Adrenal gland (tissue), 12 donors: ENCODE results near the gene ZNF609. TPM values are rescaled to one million over a fixed set of nuclear protein-coding genes. Genes with fewer than 3 reads are reported as not detected.

Source experiments
- DNase-seq, 7 donors: peaks; one replicate each; pipeline ENCODE4 v3.0.0-alpha.2; 2019 to 2020
- H3K27ac ChIP-seq, 5 donors: fragments of 200-600 bp; sonication (generic) in 4 of 5; 1 replicate in 3 of 5; 2 replicates in 2 of 5; pipeline versions ENCODE4 v1.5.1 to v1.8.0; 2016 to 2020; ENCODE audit warnings: mild to moderate bottlenecking in 1 of 5
- H3K27me3 ChIP-seq: fragments of 200-600 bp; 2 replicates; pipeline ENCODE4 v1.8.0; 2021
- H3K36me3 ChIP-seq, 2 donors: fragments of 200-600 bp; replicated peaks in 1 of 2; 1 replicate in 1 of 2; 2 replicates in 1 of 2; pipeline versions ENCODE4 v1.5.1 to v1.8.0; 2018 to 2022
- H3K4me1 ChIP-seq, 2 donors: fragments of 200-600 bp; replicated peaks in 1 of 2; 1 replicate in 1 of 2; 2 replicates in 1 of 2; pipeline versions ENCODE4 v1.5.1 to v1.8.0; 2018 to 2021
- H3K4me3 ChIP-seq, 4 donors: fragments of 200-600 bp; sonication (generic) in 3 of 4; one replicate each; pipeline ENCODE4 v1.5.1; 2016 to 2018
- H3K9me3 ChIP-seq, 3 donors: fragments of 200-600 bp; sonication (generic) in 1 of 3; replicated peaks in 1 of 3; 1 replicate in 2 of 3; 2 replicates in 1 of 3; pipeline versions ENCODE4 v1.5.1 to v1.8.0; 2016 to 2021
- POLR2A ChIP-seq, 2 donors: fragments of 450-650 bp; IDR thresholded peaks; one replicate each; pipeline ENCODE4 v1.6.1; 2017; ENCODE audit warnings: antibody characterized with exemption in 2 of 2, mild to moderate bottlenecking in 2 of 2, moderate library complexity in 1 of 2
- WGBS, 4 donors: extraction: QIAGEN DNeasy Blood & Tissue Kit in 2 of 4; methylation state at CpG; one replicate each; pipeline versions ENCODE4 v1.1.5 to v1.1.7; 2013 to 2017; 5-methylcytosine and 5-hydroxymethylcytosine counted together
- intact Hi-C, 2 donors: fragments of 100-400 bp; cut with DNase I; formaldehyde crosslinking; loops; one replicate each; pipeline versions ENCODE4 v1.14.1 to v1.15.0; 2022 to 2023
- polyA plus RNA-seq, 3 donors: library from polyadenylated mRNA; stranded (reverse); fragments of 200-250 nt in 2 of 3; fragments of 350-450 nt in 1 of 3; fragmentation: Illumina TruSeq in 1 of 3; extraction: RNeasy Lipid Tissue Mini Kit (QIAGEN cat#74804) in 1 of 3; gene quantifications; one replicate each; pipeline ENCODE4 v1.2.3, GENCODE V29; 2013 to 2014
- total RNA-seq, 9 donors: library from RNA; depleted of rRNA in 4 of 9; stranded (reverse); fragments of >200 nt in 4 of 9; fragments of 120-200 nt in 1 of 9; fragmentation: NEBNext Ultra II Directional in 1 of 9; extraction: Animal tissue kit (Norgen Biotek cat#: 25700) in 1 of 9; gene quantifications; one replicate each; pipeline versions ENCODE4 v1.1.0 to v1.2.4, GENCODE V29; 2013 to 2023
- TF ChIP-seq, protein P1 (sequence below), 6 experiments: fragments of 450-650 bp in 4 of 6; fragments of 200-600 bp in 2 of 6; sonication (generic) in 1 of 6; IDR thresholded peaks; 1 replicate in 5 of 6; 2 replicates in 1 of 6; pipeline versions ENCODE4 v1.5.1 to v1.8.0; 2016 to 2021; ENCODE audit warnings: antibody characterized with exemption in 6 of 6, mild to moderate bottlenecking in 2 of 6, moderate library complexity in 1 of 6
- donor health status: healthy with polysubstance abuse.
- donor health status: Bipolar disorder and iron deficiency.
- donor health status: DM: yes; HTN: yes; CAD: no.
- donor health status: DM: no; HTN: no; CAD: no.
- donor health status: DM: no; HTN: no; CAD: no.
- donor health status: DM: yes; HTN: yes; CAD: no.

ZNF609 gene
- total and polyA plus RNA-seq, 12 donors = 4.4 to 35.5 (median 25.4) TPM

DNA sequence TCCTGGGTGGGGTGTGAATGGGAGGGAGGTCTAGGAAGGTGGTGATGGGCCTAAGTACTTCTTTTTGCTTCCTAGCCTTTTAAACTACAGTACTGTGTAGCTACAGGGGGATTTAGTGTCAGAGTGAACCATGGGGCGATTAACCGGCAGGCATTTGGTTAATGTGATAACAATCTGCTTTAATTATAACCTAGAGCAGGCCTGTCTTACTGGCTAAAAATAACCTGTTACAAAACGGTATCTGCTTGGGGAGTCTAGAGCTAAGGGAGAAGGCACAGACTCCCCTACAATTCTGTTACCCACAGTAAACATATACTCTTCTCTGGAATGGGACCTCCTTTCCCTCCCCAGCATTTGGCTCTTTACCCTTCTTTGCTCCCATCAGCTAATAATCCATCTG is 229.6 kb downstream of the ZNF609 start:
- no peak for TF ChIP-seq POLR2A (IDR thresholded peaks at IDR 0.05)
- TF ChIP-seq, protein P1, sequence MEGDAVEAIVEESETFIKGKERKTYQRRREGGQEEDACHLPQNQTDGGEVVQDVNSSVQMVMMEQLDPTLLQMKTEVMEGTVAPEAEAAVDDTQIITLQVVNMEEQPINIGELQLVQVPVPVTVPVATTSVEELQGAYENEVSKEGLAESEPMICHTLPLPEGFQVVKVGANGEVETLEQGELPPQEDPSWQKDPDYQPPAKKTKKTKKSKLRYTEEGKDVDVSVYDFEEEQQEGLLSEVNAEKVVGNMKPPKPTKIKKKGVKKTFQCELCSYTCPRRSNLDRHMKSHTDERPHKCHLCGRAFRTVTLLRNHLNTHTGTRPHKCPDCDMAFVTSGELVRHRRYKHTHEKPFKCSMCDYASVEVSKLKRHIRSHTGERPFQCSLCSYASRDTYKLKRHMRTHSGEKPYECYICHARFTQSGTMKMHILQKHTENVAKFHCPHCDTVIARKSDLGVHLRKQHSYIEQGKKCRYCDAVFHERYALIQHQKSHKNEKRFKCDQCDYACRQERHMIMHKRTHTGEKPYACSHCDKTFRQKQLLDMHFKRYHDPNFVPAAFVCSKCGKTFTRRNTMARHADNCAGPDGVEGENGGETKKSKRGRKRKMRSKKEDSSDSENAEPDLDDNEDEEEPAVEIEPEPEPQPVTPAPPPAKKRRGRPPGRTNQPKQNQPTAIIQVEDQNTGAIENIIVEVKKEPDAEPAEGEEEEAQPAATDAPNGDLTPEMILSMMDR (IDR thresholded peaks at IDR 0.05) = no peak
- peaks cover 0 to 46% of the 10 kb centered on the region in 2 donors for H3K36me3 ChIP-seq
- intact Hi-C loops = no loop called here

GRCh38 chr15:64690578-64691296 is 230.4 kb downstream of the ZNF609 start:
- Histone ChIP-seq H3K9me3 (no peaks in the 10 kb centered on the region), H3K4me1 (peaks cover 37 to 76% of the 10 kb centered on the region in 2 donors), H3K27ac (peak overlapping the region in 3 of 5 donors; percentile 26 to 66 (median 52)), H3K4me3 (no peak overlapping the region), H3K36me3 (peaks cover 0 to 39% of the 10 kb centered on the region in 2 donors), H3K27me3 (no peaks in the 10 kb centered on the region)
- intact Hi-C loops = no loop called here
- 56 to 72% (median 68%) methylated on average over 6 of the region's 6 CpGs for WGBS, 4 donors
- DNase-seq = no peak
- no peak for TF ChIP-seq POLR2A (IDR thresholded peaks at IDR 0.05)
- TF ChIP-seq, protein P1 (IDR thresholded peaks at IDR 0.05) = peak in 1 of 6 experiments; percentile 7

More for the DNA sequence above, 229.6 kb downstream of the ZNF609 start:
- Histone ChIP-seq H3K4me3 (no peak overlapping the region), H3K27ac (peak overlapping the region in 2 of 5 donors; percentile 52 to 66), H3K4me1 (peaks cover 37 to 68% of the 10 kb centered on the region in 2 donors), H3K27me3 (no peaks in the 10 kb centered on the region), H3K9me3 (no peaks in the 10 kb centered on the region)
- 38 to 47% (median 45%) methylated on average over 3 of the region's 3 CpGs for WGBS, 4 donors
- no peak for DNase-seq

DNA sequence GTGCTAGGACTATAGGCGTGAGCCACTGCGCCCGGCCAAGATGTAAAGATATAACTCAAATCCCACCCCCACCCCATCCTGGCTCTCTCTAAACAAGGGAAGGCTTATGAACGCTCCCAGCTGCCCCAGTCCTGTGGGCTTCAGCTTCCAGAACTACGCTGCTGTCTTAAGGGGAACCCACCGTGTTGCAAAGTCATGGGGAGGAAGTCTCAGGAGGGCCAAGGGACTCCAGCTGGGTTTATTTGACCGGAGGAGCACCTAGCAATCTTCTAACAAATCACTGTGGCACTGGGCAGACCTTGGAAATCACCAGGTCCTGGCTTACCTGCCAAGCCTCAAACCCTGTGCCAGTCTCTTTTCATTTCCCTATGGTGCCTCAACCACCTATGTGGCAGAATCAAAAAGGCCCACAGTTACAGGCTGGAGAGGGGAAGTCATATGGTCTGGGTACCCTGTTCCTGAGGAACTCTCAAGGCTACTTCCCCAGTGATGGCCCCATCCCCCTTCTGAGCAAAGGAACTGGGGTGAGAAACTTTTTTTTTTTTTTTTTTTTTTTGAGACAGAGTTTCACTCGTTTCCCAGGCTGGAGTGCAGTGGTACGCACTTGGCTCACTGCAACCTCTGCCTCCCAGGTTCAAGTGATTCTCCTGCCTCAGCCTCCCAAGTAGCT is 231.7 kb downstream of the ZNF609 start:
- WGBS, 4 donors = 68 to 72% (median 70%) methylated on average over 5 to 9 of the region's 9 CpGs
- Histone ChIP-seq H3K27ac (peak overlapping the region in 3 of 5 donors; percentile 52 to 69 (median 57)), H3K4me1 (peaks cover 37 to 87% of the 10 kb centered on the region in 2 donors), H3K27me3 (no peaks in the 10 kb centered on the region), H3K9me3 (no peaks in the 10 kb centered on the region), H3K36me3 (peaks cover 0 to 39% of the 10 kb centered on the region in 2 donors), H3K4me3 (no peak overlapping the region)
- DNase-seq = peak in 4 of 7 donors; percentile 29 to 52 (median 41)
- intact Hi-C loops = no loop called here
- TF ChIP-seq, protein P1 (IDR thresholded peaks at IDR 0.05) = no peak
- TF ChIP-seq POLR2A (IDR thresholded peaks at IDR 0.05) = no peak

DNA sequence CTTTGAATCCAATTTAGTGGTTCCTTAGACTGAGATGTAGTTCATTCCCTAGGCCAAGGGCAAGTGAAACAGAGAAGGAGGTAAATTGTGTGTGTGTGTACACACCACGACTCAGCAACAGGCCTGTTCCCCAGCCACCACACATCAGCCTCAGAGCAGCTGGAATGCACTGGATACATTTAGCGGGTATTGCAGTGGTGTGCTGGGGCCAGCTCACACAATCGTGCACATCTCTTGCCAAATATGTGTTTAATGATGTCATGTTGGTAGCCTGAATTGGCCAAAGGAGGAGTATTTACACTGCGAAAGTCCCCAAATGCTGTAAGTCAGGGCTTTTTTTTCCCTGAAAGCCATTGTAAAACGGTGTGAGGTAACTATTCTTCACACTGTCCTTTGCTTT is 232.8 kb downstream of the ZNF609 start:
- intact Hi-C loops = no loop called here
- Histone ChIP-seq H3K27me3 (no peaks in the 10 kb centered on the region), H3K4me3 (no peak overlapping the region), H3K36me3 (peaks cover 0 to 34% of the 10 kb centered on the region in 2 donors), H3K4me1 (peaks cover 31 to 86% of the 10 kb centered on the region in 2 donors), H3K9me3 (no peaks in the 10 kb centered on the region), H3K27ac (peak overlapping the region in 2 of 5 donors; percentile 52 to 69)
- WGBS, 4 donors = 45 to 54% (median 51%) methylated on average over 5 of the region's 5 CpGs
- DNase-seq = peak in 5 of 7 donors; percentile 33 to 53 (median 49)
- TF ChIP-seq, protein P1 (IDR thresholded peaks at IDR 0.05) = no peak
- no peak for TF ChIP-seq POLR2A (IDR thresholded peaks at IDR 0.05)
